SK-N-SH treated with all-trans-retinoic acid at 6 μM for 48 hours (cell line): ENCODE measurements around the gene FRS3.

ENCODE experiments used
- GLIS3 ChIP-seq: fragments of 250-450 bp; sonication (Bioruptor Pico); IDR thresholded peaks from 2 replicates; pipeline ENCODE4 v1.5.0; 2020; ENCODE audit warnings: mild to moderate bottlenecking, moderate library complexity
- OSR1 ChIP-seq: fragments of 250-450 bp; sonication (Bioruptor Pico); IDR thresholded peaks from 2 replicates; pipeline ENCODE4 v1.8.0; 2022; ENCODE audit warnings: moderate library complexity, mild to moderate bottlenecking, inconsistent platforms
- PPARA ChIP-seq: fragments of 250-450 bp; sonication (Bioruptor Pico); IDR thresholded peaks from 2 replicates; pipeline ENCODE4 v1.5.0; 2020; ENCODE audit warnings: mild to moderate bottlenecking, borderline replicate concordance
- SNAI2 ChIP-seq: fragments of 250-450 bp; sonication (Bioruptor Pico); IDR thresholded peaks from 2 replicates; pipeline ENCODE4 v1.5.0; 2020; ENCODE audit warnings: mild to moderate bottlenecking, moderate library complexity
- TOX ChIP-seq: fragments of 250-450 bp; sonication (Bioruptor Pico); IDR thresholded peaks from 2 replicates; pipeline ENCODE4 v1.8.0; 2021; ENCODE audit warnings: mild to moderate bottlenecking, moderate library complexity, borderline replicate concordance
- TSHZ2 ChIP-seq: fragments of 250-450 bp; sonication (Bioruptor Pico); IDR thresholded peaks from 2 replicates; pipeline ENCODE4 v1.5.0; 2020; ENCODE audit warnings: mild to moderate bottlenecking, moderate library complexity
- ZFP30 ChIP-seq: fragments of 450-650 bp; formaldehyde crosslinking; IDR thresholded peaks from 2 replicates; pipeline ENCODE4 v1.5.0; 2022; ENCODE audit warnings: mild to moderate bottlenecking, moderate library complexity
- ZNF70 ChIP-seq: fragments of 450-650 bp; formaldehyde crosslinking; IDR thresholded peaks from 2 replicates; pipeline ENCODE4 v1.5.0; 2020; ENCODE audit warnings: mild to moderate bottlenecking, moderate library complexity
- ZNF8 ChIP-seq: fragments of 450-650 bp; formaldehyde crosslinking; IDR thresholded peaks from 2 replicates; pipeline ENCODE4 v1.5.0; 2020; ENCODE audit warnings: mild to moderate bottlenecking, moderate library complexity

GRCh38 chr6:41737591-41738130 is 42.0 kb downstream of the FRS3 start:
- no peak for TF ChIP-seq TOX (CRISPR knock-in tag)
- TF ChIP-seq ZFP30 = no peak
- no peak for TF ChIP-seq GLIS3 (CRISPR knock-in tag)
- no peak for TF ChIP-seq ZNF8 (CRISPR knock-in tag)
- TF ChIP-seq TSHZ2 (CRISPR knock-in tag) = no peak
- TF ChIP-seq PPARA (CRISPR knock-in tag) = no peak
- TF ChIP-seq OSR1 = no peak
- TF ChIP-seq SNAI2 (CRISPR knock-in tag) = no peak
- TF ChIP-seq ZNF70 = no peak
